ENCODE data around the gene BMP8B.

BMP8B gene

DNA sequence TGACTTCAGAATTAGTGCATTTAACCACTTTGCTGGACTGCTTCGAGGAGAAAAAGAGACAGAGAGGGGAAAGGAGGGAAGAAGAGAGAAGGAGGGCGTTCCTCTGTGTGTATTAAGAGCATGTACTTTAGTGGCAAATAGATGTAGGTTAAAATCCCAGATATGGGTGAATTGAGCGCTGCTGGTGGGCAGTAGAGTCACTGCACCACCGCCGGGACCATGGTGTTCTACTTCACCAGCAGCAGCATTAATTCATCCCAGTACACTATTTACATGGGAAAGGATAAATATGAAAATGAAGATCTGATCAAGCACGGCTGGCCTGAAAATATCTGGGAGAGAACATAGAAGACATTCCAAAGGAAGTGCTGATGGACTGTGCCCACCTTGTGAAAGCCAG lies 70.9 kb downstream of the BMP8B start:
- no peak for DNase-seq

DNA sequence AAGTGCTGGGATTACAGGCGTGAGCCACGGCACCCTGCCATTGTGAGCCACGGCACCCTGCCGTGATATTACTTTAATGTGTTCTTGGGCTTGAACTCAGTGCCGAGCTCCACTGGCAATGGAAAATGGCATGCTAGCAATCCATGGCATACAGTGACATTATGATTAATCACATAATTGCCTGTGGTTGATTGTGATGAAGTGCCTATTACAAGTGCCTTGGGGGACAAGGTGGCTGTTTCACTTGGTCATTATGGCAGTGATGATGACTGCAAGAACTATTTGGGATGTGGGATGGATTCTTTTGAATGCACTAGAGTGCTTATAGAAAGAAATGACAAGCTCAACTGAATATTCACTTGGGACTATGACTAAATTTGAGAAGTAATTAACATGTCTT lies 75.1 kb downstream of the BMP8B start:
- no peak for DNase-seq

DNA sequence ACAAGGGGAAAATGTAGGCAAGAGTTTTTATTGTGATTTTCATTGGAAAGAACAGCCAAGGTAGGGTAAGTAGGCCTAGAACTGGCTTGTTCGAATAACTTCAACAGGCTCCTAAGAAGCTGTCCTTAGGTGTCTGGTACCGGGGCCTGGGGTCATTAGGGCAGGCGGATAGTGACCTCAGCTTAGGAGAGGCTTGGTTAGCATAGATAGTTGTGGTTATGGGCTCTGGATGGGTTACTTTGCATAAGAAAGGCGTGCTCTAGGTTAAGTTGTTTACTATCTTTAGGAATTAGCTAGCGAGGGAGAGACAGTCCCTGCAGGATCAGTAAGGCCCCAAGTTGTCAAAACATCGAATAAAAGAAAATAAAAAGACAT lies 76.7 kb downstream of the BMP8B start:
- no peak for DNase-seq

DNA sequence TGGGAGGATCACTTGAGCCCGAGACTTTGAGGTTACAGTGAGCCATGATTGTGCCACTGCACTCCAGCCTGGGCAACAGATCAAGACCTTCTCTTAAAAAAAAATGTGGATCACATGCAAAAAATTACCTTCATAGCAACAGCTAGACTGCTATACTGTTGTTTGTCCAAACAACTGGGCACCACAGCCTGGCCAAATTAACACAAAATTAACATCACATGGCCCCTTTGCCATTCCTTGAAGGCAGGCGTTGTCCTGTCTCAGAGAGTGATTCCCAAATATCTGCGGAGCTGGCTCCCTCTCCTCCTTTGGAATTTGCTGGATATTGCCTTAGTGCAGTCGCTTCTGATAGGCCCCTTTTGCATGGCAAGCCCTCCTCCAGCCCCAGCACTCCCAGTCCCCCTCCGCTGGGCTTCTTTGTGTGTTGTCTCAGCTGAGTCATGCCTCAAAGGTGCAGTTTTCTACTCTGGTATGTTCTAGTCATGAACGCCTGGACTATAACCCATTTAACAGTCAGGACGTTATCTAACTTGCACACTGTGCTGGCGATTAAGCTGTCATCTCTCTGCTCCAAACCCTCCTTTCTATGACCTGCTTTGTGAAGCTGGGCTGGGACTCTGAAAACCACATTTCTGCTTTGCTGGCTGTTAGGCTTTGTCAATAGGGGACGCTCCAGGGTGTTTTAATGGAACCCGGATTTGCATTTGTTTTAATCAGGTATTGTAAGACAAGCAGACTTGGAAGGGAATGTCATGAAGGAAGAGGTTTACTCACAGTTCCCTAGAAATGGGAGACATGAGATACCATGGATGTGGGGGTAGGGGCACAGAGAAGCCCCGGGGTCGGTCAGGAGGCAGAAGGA lies 77.3 kb downstream of the BMP8B start:
- no peak for DNase-seq

DNA sequence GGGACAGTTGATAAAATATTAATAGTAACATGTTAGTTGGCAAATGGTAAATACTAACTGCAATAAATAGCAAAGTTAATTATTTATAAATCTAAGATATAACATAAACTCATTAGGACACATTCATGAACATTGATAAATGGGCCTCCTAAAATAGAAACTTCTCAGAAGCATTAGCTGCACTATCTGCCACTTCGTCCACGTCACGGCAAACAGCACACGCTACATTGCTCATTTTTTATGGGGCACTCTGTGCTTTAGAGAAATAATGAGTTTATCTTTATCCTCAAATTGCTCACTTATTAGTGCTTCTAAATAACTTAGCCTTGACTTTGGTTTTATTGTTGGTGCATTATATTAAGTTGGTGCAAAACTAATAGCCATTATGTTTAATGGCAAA lies 81.2 kb downstream of the BMP8B start:
- DNase-seq: no peak
